GM23338 (cell line): ENCODE data around the gene SLC19A1. TPM values are rescaled to one million over a fixed set of nuclear protein-coding genes. Genes with fewer than 3 reads are reported as not detected.

ENCODE experiments used
- ATAC-seq: fragments of 200-7000 bp; cut with Tn5 transposase; 3 replicates; pipeline ENCODE4 v1.9.1; 2020
- DNase-seq: peaks from one replicate; pipeline ENCODE4 v3.0.0-alpha.2; 2015; ENCODE audit warnings: low spot score
- H2AFZ ChIP-seq: fragments of 200-600 bp; sonication (generic); 2 replicates; pipeline ENCODE4 v1.8.0; 2016; ENCODE audit warnings: antibody characterized with exemption, mild to moderate bottlenecking, moderate library complexity
- H3F3A ChIP-seq: fragments of 200-600 bp; sonication (generic); replicated peaks from 2 replicates; pipeline ENCODE4 v1.8.0; 2017; ENCODE audit warnings: antibody characterized with exemption, mixed run types, low read depth
- H3K27ac ChIP-seq: fragments of 200-600 bp; sonication (generic); 2 replicates; pipeline ENCODE4 v1.6.1; 2016; ENCODE audit warnings: low read depth
- H3K27me3 ChIP-seq: fragments of 200-600 bp; sonication (generic); 2 replicates; pipeline ENCODE4 v1.8.0; 2016; ENCODE audit warnings: mild to moderate bottlenecking, mixed run types, moderate library complexity; ENCODE audit not compliant: insufficient read depth
- H3K36me3 ChIP-seq: fragments of 200-600 bp; sonication (generic); 2 replicates; pipeline ENCODE4 v1.8.0; 2016; ENCODE audit warnings: mild to moderate bottlenecking; ENCODE audit not compliant: insufficient read depth
- H3K4me1 ChIP-seq: fragments of 200-600 bp; sonication (generic); 2 replicates; pipeline ENCODE4 v1.8.0; 2016; ENCODE audit warnings: mild to moderate bottlenecking, moderate library complexity; ENCODE audit not compliant: insufficient read depth
- H3K4me2 ChIP-seq: fragments of 200-600 bp; sonication (generic); 2 replicates; pipeline ENCODE4 v1.7.1; 2017; ENCODE audit warnings: mixed run types
- H3K4me3 ChIP-seq: fragments of 200-600 bp; sonication (generic); 2 replicates; pipeline ENCODE4 v1.6.1; 2016; ENCODE audit warnings: mixed run types
- H3K79me2 ChIP-seq: fragments of 200-600 bp; sonication (generic); replicated peaks from 2 replicates; pipeline ENCODE4 v1.8.0; 2017; ENCODE audit warnings: mild to moderate bottlenecking; ENCODE audit not compliant: insufficient read depth
- H3K9me2 ChIP-seq: fragments of 200-600 bp; sonication (generic); 2 replicates; pipeline ENCODE4 v1.8.0; 2017; ENCODE audit not compliant: insufficient read depth
- H4K20me1 ChIP-seq: fragments of 200-600 bp; sonication (generic); replicated peaks from 2 replicates; pipeline ENCODE4 v1.8.0; 2017; ENCODE audit warnings: mild to moderate bottlenecking; ENCODE audit not compliant: insufficient read depth
- H3K27ac Mint-ChIP-seq: 2 replicates; pipeline ENCODE4 v1.8.0; 2020; ENCODE audit warnings: inconsistent platforms, mild to moderate bottlenecking, moderate library complexity, mixed read lengths
- H3K27me3 Mint-ChIP-seq: 3 replicates; pipeline ENCODE4 v1.8.0; 2022; ENCODE audit warnings: low read depth, mild to moderate bottlenecking, moderate library complexity, mixed read lengths, inconsistent platforms; ENCODE audit not compliant: insufficient read depth, poor library complexity
- H3K36me3 Mint-ChIP-seq: 3 replicates; pipeline ENCODE4 v1.8.0; 2021; ENCODE audit warnings: low read depth, mild to moderate bottlenecking, inconsistent platforms, moderate library complexity, mixed read lengths
- H3K4me1 Mint-ChIP-seq: 3 replicates; pipeline ENCODE4 v1.8.0; 2020; ENCODE audit warnings: mild to moderate bottlenecking, inconsistent platforms, mixed read lengths
- H3K4me3 Mint-ChIP-seq: 3 replicates; pipeline ENCODE4 v1.8.0; 2021; ENCODE audit warnings: moderate library complexity, mild to moderate bottlenecking, inconsistent platforms, mixed read lengths
- H3K9me3 Mint-ChIP-seq: 3 replicates; pipeline ENCODE4 v1.8.0; 2020; ENCODE audit warnings: moderate library complexity, mild to moderate bottlenecking, inconsistent platforms, mixed read lengths
- ETS1 ChIP-seq: IDR thresholded peaks from 2 replicates; pipeline ENCODE4 v1.6.1; 2016; ENCODE audit warnings: antibody characterized with exemption
- EZH2 ChIP-seq: fragments of 200-600 bp; sonication (generic); IDR thresholded peaks from one replicate; pipeline ENCODE4 v1.8.0; 2017; ENCODE audit warnings: antibody characterized with exemption, mild to moderate bottlenecking, low read depth; ENCODE audit not compliant: unreplicated experiment
- EZH2phosphoT487 ChIP-seq: fragments of 200-600 bp; sonication (generic); IDR thresholded peaks from one replicate; pipeline ENCODE4 v1.8.1; 2018; ENCODE audit warnings: antibody characterized with exemption; ENCODE audit not compliant: unreplicated experiment
- NANOG ChIP-seq: IDR thresholded peaks from 2 replicates; pipeline ENCODE4 v1.6.1; 2016; ENCODE audit warnings: antibody characterized with exemption, borderline replicate concordance
- POLR2AphosphoS5 ChIP-seq: IDR thresholded peaks from 2 replicates; pipeline ENCODE4 v1.6.1; 2016; ENCODE audit warnings: antibody characterized with exemption, low read depth
- REST ChIP-seq: IDR thresholded peaks from one replicate; pipeline ENCODE4 v1.6.1; 2018; ENCODE audit warnings: antibody characterized with exemption; ENCODE audit not compliant: unreplicated experiment
- STAT1 ChIP-seq: IDR thresholded peaks from one replicate; pipeline ENCODE4 v1.6.1; 2016; ENCODE audit warnings: antibody characterized with exemption; ENCODE audit not compliant: unreplicated experiment
- ZNF331 ChIP-seq: fragments of 250-450 bp; sonication (Bioruptor Pico); IDR thresholded peaks from 2 replicates; pipeline ENCODE4 v1.5.0; 2020; ENCODE audit warnings: low read depth, mild to moderate bottlenecking, moderate library complexity
- ZNF462 ChIP-seq: fragments of 250-450 bp; sonication (Bioruptor Pico); IDR thresholded peaks from 2 replicates; pipeline ENCODE4 v1.5.0; 2020; ENCODE audit warnings: mild to moderate bottlenecking, moderate library complexity
- polyA plus RNA-seq: library from polyadenylated mRNA; unstranded; fragments of >200 nt; fragmentation: Nextera tagmentation; extraction: Ambion mirVana; gene quantifications from 2 replicates; pipeline ENCODE4 v1.2.1, GENCODE V29; 2016
- total RNA-seq: library from RNA; depleted of rRNA; stranded (reverse); fragments of >200 nt; shearing (Covaris generic); gene quantifications from 2 replicates; pipeline ENCODE4 v1.2.3, GENCODE V29; 2014

Gene SLC19A1
- total and polyA plus RNA-seq, 2 experiments from 2014 or later, result 31.2 to 33.0 TPM

- Mint-ChIP-seq H3K4me3 (no peak overlapping the region), H3K36me3 (no peaks in the 10 kb centered on the region), H3K4me1 (peaks cover 2% of the 10 kb centered on the region; the same call in 2 of the 3 replicates), H3K9me3 (no peaks in the 10 kb centered on the region), H3K27me3 (peaks cover 5% of the 10 kb centered on the region), H3K27ac (no peak overlapping the region)
- no peaks in the 10 kb centered on the region for H3K9me2 ChIP-seq
- no peaks in the 10 kb centered on the region for H3K27me3 ChIP-seq
- TF ChIP-seq NANOG (no peak), STAT1 (no peak), ZNF462 (CRISPR knock-in tag) (no peak), EZH2 (no peak), ETS1 (no peak), ZNF331 (no peak), EZH2phosphoT487 (no peak), POLR2AphosphoS5 (no peak), REST (no peak)
- H3K27ac ChIP-seq, result no peak overlapping the region
- no peaks in the 10 kb centered on the region for H3F3A ChIP-seq
- no peaks in the 10 kb centered on the region for H4K20me1 ChIP-seq
- no peaks in the 10 kb centered on the region for H3K36me3 ChIP-seq
- DNase-seq (no peak), ATAC-seq (no peak)
- H2AFZ ChIP-seq, result no peak overlapping the region
- no peaks in the 10 kb centered on the region for H3K79me2 ChIP-seq
- H3K4me2 ChIP-seq, result no peak overlapping the region
- no peaks in the 10 kb centered on the region for H3K4me1 ChIP-seq
- H3K4me3 ChIP-seq, result no peak overlapping the region
Measured at GRCh38 chr21:45570826-45571601, 28.8 kb upstream of the SLC19A1 start.
